HEK293 (cell line): Measurements from ENCODE around the gene TMEM37.

Experiments
- MZF1 ChIP-seq: fragments of 450-650 bp; formaldehyde crosslinking; IDR thresholded peaks from 2 replicates; pipeline ENCODE4 v1.5.1; 2017; ENCODE audit warnings: missing biosample characterization, missing genetic modification characterization, borderline replicate concordance
- ZNF433 ChIP-seq: fragments of 450-650 bp; formaldehyde crosslinking; IDR thresholded peaks from 2 replicates; pipeline ENCODE4 v1.5.1; 2016; ENCODE audit warnings: missing biosample characterization, missing genetic modification characterization, low read depth
- TF ChIP-seq, protein P1 (sequence below): fragments of 450-650 bp; formaldehyde crosslinking; IDR thresholded peaks from 2 replicates; pipeline ENCODE4 v1.5.1; 2016; ENCODE audit warnings: missing biosample characterization, missing genetic modification characterization

DNA sequence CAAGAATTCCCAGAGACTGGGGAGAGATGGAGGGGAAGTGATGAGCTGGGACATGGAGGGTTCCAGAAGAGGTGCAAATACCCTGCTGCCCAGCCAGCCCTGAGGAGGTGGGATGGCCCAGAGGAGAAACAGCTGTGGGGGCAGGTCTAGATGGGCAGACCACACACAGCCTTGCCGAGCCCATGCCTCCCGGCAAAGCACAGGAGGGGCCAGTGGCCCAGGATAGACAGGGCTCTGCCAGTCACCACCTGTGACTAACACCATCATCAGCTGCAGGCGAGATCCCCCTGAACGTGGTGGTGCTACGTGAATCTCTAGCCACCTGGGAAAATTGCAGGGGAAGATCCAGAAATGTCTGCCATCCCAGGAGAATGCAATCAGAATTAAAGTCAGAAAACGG lies 53.2 kb downstream of the TMEM37 start:
- TF ChIP-seq, protein P1, sequence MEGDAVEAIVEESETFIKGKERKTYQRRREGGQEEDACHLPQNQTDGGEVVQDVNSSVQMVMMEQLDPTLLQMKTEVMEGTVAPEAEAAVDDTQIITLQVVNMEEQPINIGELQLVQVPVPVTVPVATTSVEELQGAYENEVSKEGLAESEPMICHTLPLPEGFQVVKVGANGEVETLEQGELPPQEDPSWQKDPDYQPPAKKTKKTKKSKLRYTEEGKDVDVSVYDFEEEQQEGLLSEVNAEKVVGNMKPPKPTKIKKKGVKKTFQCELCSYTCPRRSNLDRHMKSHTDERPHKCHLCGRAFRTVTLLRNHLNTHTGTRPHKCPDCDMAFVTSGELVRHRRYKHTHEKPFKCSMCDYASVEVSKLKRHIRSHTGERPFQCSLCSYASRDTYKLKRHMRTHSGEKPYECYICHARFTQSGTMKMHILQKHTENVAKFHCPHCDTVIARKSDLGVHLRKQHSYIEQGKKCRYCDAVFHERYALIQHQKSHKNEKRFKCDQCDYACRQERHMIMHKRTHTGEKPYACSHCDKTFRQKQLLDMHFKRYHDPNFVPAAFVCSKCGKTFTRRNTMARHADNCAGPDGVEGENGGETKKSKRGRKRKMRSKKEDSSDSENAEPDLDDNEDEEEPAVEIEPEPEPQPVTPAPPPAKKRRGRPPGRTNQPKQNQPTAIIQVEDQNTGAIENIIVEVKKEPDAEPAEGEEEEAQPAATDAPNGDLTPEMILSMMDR = no peak
- TF ChIP-seq MZF1 (tag by site-specific recombination) = no peak
- TF ChIP-seq ZNF433 (tag by site-specific recombination) = no peak
